ENCODE data around the gene TESK2.

GRCh38 chr1:45397285-45397684 lies 93.7 kb downstream of the TESK2 start:
- TF ChIP-seq FOSL1 (IDR thresholded peaks at IDR 0.05; ENCODE audit: low read depth) (no peak), CTCF (IDR thresholded peaks at IDR 0.05 in 2 of 3, conservative IDR thresholded peaks at IDR 0.05 in 1 of 3; ENCODE audit: borderline replicate concordance in 1 of 3, insufficient read depth in 1 of 3, low read depth in 2 of 3, low read length in 2 of 3) (no peak), RAD21 (IDR thresholded peaks at IDR 0.05; ENCODE audit: low read depth) (no peak), ELF1 (IDR thresholded peaks at IDR 0.05; ENCODE audit: borderline replicate concordance, low read depth) (no peak), TCF7L2 (IDR thresholded peaks at IDR 0.05; ENCODE audit: borderline replicate concordance, extremely low read depth, insufficient read depth, insufficient read length) (no peak), POLR2AphosphoS5 (IDR thresholded peaks at IDR 0.05; ENCODE audit: low read depth, low read length) (no peak), SRF (IDR thresholded peaks at IDR 0.05; ENCODE audit: low read depth) (no peak), POLR2A (IDR thresholded peaks at IDR 0.05; ENCODE audit: borderline replicate concordance, extremely low read depth, insufficient read depth, insufficient read length) (no peak), JUND (IDR thresholded peaks at IDR 0.05) (no peak), ATF3 (IDR thresholded peaks at IDR 0.05) (no peak), ZNF274 (IDR thresholded peaks at IDR 0.05; ENCODE audit: low read depth, low read length) (no peak), CEBPB (IDR thresholded peaks at IDR 0.05; ENCODE audit: low read depth) (no peak)
